GM03348 (cell line): ENCODE measurements around the gene RASA2.
A peak's percentile ranks its signal among the peaks of the same experiment; 100 is the strongest.

Experiments
- DNase-seq: peaks from one replicate; pipeline ENCODE4 v3.0.0; 2012; ENCODE audit warnings: low spot score

RASA2 gene

DNA sequence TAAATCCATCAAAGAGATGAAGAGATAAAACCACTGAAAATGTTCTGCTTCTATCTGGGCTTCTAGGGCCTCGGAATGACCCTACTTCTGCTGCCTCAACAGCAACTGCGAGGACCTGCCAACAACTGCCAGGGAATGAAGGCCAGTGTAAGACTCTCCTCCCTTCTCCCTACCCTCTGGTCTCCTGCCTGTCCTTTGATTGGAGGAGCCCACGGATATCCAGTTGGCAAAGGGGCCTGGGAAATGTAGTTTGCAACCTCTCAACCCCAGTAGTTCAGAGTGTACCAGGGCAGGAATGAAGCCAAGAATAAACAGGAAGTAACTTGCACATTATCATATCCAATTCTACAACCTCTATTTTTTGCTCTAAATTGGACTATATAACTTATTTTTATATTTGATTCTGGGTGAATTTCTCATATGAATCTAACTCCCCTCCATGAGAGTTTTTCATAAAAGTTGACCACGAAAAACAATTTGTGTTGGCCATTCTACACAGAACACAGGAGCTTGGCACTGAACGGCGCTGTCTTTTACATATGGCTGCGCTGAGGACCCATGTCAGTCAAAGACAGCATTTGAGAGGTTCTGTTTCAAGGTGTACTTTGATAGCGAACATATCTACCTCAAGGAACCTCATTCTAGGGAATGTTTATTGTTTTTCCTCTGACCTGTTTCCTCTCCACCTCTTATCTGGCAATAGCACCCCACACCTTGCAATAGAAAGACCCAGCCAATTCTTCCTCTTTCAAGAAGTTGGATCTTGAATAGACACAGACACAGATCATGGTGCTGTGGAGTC, 160.1 kb downstream of the RASA2 start:
- DNase-seq: no peak

- DNase-seq: no peak
These were observed 160.7 kb downstream of the RASA2 start for GRCh38 chr3:141647562-141647915.

- no peak for DNase-seq
These were observed 161.5 kb downstream of the RASA2 start for GRCh38 chr3:141648055-141648910.

DNA sequence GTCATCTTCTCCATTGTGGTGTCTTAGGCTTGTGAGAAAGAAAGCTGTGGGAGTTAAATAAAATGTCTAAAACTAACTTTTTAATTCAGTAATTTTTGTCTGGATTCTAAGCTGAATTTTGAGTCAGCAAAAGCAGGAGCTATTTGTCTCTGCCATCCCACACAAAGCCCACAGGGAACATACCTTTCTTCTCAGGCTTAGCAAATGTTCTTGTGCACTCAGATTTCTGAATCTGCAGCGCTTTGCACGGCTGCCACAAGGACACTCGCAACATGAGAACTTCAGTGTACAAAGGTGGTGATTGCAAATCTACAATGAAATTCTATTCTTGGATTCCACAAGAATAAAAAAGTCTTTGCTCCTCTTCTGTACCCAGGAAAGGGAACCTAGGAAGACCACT, 163.0 kb downstream of the RASA2 start:
- no peak for DNase-seq

GRCh38 chr3:141650783-141651182, 164.0 kb downstream of the RASA2 start:
- DNase-seq: no peak

GRCh38 chr3:141651409-141651808, 164.6 kb downstream of the RASA2 start:
- DNase-seq: no peak

- no peak for DNase-seq
These were observed 165.5 kb downstream of the RASA2 start for GRCh38 chr3:141652349-141652748.

DNA sequence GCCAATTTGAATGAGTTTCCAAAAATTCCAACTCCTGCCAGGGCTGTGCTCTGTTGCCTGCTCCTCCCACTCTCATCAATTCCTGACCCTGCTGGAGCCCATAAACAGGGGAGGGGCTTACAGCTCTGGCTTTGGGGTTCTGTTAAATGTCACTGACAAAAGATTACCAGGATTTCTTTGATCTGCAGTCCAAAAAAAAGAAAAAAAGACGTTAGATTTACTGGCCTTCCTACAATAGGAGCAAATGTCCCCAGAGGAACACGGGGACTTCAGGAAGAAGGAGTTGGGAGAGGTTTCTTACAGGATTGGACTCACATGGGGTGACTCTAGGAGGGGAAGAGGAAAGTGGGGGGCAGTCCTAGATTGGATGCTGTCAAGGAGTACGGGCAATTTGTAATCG, 167.0 kb downstream of the RASA2 start:
- no peak for DNase-seq

DNA sequence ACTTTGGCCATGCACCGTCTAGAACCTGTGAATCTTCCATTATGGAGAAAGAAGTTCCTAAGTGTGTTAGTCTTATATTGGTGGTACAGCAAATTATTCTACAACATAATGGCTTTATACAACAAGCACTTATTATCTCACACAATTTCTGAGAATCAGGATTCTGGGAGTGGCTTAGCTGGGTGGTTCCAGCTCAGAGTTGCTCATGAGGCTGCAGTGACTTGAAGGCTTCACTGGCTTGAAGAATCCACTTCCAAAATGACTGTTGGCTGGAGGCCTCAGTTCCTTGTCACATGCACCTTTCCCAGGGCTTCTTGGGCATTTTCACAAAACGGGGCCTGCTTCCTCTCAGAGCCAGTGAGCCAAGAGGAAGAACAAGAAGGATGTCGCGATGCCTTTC, 169.0 kb downstream of the RASA2 start:
- DNase-seq: no peak

- peak; percentile 86 for DNase-seq
These were observed 169.9 kb downstream of the RASA2 start for GRCh38 chr3:141656771-141657170.

- no peak for DNase-seq
These were observed 170.7 kb downstream of the RASA2 start for GRCh38 chr3:141657516-141657915.

DNA sequence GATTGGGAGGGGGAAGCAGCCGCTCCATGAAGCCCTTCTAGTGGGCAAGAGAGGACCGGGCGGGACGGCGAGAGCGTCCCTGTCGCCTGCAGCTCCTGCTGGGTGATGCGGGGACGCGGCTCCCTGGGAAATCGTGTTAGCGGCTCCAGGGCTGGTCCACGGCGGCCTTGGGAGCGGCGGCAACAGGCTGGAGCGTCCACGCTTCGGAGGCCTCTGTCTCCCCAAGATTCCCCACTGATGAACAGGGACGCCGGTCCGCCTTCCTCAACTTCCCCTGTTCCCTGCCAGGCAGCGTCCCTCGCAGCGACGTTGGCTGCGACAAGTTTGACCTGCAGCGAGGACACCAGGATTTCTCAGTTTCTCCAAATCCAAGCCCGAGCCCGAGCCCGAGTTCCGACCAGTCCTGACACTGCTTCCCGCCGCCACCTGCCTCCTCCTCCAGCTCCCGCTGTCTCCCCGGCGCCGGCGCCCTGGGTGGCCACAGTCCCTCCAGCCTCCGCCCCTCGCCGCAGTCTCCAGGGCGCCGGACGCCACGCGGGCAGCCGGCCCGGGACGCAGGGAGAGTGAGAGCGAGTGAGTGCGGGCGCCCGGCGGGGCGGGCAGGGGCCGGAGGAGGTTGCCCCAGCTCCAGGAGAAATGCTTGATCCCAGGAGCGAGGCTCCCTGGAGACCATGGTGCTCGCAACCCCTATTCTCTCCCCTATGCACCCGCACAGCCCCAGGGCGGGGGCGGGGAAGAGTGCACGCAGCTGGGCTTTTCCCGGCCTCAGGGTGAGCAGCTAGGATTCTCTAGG, 173.2 kb downstream of the RASA2 start:
- DNase-seq: peak; percentile 88

- DNase-seq: no peak
These were observed 173.8 kb downstream of the RASA2 start for GRCh38 chr3:141660614-141660947.

DNA sequence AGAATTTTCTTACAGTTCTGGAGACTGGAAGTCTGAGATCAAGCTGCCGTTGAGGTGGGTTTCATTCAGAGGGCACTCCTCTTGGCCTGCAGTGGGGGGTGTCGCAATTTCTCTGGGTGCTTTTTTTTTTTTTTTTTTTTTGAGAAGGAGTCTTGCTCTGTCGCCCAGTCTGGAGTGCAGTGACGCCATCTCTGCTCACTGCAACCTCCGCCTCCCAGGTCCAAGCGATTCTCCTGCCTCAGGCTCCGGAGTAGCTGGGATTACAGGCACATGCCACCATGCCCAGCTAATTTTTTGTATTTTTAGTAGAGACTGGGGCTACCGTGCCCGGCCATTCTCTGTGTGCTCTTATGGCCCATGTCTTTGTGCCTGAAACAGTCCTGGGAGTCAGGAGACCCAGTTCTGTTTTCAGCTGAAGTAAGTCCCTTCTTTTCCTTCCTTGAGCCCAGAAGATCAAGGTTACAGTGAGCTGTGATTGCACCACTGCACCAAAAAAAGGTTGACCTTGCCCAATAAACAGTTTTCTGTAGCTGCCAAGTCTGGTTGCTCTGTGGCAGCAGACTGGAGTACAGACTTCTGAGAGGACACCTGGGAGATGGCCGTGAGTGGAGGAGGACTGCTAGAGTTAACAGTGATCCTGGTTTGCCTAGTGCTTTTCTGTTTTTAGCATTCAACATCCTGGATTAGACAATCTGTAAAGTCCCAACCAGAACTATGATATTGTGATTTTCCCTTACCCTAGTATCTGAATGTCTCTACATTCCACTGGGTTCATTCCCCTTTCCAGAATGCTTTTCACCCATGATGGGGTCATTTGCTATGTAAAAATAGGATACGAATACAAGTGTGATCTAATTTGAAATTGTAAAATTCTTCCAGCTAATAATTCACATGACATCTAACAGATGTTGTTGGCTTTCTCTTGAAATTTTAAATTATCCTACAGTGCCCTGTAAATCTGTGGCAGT, 174.7 kb downstream of the RASA2 start:
- DNase-seq: no peak

DNA sequence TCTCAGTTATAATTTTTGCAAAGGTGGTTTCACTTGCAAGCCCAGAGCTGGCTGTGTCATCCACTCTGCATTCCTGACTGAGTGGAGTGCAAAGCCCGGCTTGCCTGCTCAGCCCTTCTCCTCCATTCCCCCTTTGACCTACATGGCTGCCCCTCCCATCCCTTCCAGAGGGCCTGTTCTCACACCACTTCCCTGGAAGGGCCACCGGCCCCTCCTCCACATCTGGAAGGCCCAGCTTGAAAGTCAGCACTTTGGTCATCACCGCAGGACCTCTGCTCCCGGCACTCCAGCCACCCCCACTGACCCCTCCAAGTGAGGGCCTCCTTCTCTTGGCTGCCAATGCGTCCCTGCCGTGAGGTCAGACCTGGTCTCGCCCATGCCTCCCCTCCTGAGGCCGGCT, 177.2 kb downstream of the RASA2 start:
- peak; percentile 55 for DNase-seq
